Stimulated activated CD4-positive, alpha-beta T cell treated with anti-CD3 and anti-CD28 coated beads, Interleukin-4, amount 100 ng/mL, for 1 hour (primary cell): ENCODE measurements around the gene MBD6.
"Not testable (repeated sequence)": the region's sequence is repeated elsewhere in the genome, so short reads cannot be mapped to it uniquely, and the experiment has no call there.

Experiments
- DNase-seq: peaks from one replicate; pipeline ENCODE4 v3.0.0-alpha.2; 2020

Gene MBD6

DNA sequence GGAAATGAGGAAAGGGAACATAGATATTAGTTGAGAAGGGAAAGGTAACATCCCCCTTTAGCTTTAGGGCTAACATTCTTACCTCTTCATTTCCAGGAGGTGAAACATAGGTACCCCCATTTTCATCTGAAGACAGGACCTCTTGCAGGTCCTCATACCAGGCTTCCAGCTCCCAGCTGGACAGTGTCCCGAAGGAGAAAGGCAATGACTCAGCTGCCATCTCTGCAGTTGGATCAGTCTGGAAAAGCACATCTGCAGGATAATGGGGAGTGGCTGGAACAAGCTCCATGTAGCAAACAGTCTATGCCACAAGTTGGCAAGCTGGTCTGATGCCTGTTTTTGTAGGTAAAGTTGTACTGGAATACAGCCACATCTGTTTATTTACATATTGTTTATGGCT lies 5.4 kb upstream of the MBD6 start:
- DNase-seq = no peak

DNA sequence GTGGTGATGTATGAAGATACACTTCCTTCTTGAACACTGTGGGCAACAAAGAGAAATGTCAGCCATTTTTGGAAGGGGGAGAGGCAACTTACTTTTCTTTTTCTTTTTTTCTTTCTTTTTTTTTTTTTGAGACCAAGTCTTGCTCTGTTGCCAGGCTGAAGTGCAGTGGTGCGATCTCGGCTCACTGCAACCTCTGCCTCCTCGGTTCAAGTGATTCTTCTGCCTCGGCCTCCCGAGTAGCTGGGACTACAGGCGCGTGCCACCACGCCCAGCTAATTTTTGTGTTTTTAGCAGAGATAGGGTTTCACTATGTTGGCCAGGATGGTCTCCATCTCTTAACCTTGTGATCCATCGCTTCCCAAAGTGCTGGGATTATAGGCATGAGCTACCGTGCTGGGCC lies 4.9 kb upstream of the MBD6 start:
- DNase-seq = not testable (repeated sequence)

DNA sequence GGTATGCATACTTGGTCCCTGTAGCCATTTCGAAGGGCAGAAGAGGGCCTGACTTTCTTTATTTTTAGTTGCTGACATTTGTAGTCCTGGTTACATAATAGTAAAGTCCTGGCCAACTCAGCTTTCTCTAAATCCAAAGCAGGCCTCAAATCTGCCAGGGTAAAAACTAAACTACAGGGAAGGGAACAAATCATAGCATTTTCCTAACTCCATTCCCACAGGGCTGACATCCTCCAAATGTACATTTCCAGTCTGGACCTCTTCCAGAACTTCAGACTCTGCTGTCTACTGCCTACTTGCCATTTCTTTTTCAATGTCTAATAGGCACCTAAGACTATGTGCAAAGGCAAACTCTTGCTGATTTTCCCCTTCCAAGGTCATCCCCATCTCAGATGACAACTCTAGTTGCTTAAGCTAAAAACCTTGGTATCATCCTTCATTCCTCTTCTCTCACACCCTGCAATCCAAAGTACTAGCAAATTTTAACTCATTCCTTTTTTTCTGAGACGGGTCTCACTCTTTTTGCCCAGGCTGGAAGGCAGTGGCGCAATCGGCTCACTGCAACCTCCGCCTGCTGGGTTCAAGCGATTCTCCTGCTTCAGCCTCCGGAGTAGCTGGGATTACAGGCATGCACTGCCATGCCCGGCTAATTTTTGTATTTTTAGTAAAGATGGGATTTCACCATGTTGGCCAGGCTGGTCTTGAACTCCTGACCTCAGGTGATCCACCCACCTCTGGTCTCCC lies 4.3 kb upstream of the MBD6 start:
- no peak for DNase-seq

DNA sequence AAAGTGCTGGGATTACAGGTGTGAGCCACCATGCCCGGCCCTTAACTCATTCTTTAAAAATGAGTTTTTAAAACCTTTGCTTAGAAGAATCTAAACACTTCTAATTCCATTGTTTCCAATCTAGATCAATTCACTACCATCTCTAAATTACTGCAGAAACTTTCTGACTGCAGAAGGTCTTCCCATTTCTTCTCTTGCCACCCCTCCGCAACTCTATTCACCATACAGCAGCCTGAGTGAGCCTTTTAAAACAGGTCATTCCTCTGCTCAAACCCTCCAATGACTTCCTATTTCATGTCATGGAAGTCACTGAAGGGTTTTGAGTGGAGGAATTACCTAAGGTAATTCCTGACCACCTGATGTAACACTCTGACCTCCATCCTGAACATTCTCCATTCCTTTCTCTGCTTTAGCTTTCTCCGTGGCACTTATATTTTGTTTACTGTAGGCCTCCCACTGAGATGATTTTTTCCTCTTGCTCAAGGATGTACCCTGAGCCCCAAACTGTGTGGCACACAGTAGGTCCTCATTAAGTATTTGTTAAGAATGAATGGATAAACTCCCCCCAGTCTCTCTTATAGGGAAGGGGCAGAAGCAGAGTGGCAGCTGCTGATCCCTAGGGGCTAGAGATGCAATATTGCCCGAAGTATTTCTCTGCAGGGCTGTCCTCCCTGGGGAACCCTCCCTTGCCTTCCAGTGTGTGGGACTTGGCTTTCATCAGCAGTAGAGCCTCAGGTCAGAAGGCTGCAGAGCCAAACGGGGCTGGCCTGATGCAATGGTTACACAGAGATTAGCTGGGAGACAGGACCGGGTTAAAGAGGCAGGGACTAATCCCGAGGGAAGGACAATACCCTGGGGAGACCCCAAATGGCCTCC lies 3.5 kb upstream of the MBD6 start:
- DNase-seq = peak; percentile 18

DNA sequence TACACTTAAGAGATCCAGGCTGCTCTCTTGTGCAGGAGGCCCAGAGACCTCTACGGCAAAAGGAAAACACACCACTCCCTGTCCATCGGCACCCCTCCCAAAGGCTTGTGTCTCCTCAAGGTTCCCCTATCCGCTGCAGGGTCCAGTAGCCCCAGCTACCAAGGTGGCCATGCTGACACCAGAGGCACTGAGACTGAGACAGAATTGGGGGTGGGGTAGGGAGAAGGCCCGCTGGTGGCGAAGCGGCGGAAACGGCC lies 2.9 kb upstream of the MBD6 start:
- peak; percentile 29 for DNase-seq

DNA sequence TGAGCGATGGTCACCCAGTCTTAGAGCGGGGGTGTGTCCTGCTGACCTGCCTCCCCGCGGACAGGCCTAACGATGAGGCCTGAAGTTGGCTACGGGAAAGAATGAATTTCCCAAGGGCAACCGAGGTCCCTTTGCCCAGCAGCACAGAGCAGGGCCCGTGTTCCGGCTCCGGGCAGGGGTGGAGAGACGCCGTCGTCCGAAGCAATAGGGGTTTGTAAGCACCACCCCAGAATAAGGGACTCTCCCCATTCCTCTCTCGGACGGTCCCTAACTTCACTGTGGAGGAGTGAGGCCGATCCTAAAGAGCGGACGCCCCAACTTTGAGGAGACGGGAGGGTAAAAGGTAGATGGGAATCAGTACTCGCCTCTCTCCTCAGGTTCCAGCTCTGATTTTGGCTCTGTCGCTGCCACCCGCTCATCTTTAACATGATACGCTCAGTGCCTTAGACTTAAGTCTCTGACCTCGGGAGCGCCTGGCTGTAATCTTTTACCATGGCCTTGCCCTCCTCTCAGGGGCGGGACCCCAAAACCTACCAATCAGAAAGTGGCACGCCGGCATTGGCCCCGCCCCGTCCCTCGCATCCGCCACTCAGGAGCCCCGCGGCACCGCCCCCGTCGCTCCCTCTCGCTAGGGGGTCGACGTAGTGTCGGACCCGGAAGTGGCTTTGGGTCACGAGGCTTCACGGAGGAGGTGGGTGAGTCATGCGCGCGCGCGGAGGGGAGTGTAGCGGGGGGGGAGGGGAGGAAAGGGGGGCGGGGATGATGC lies 2.4 kb upstream of the MBD6 start, which contains the start of gene DDIT3:
Gene DDIT3, minus strand, starts transcription at position 462 of the 766 bp plus-strand sequence. CDS start 3,108 bp downstream, outside the sequence.
- DNase-seq = peak; percentile 99

DNA sequence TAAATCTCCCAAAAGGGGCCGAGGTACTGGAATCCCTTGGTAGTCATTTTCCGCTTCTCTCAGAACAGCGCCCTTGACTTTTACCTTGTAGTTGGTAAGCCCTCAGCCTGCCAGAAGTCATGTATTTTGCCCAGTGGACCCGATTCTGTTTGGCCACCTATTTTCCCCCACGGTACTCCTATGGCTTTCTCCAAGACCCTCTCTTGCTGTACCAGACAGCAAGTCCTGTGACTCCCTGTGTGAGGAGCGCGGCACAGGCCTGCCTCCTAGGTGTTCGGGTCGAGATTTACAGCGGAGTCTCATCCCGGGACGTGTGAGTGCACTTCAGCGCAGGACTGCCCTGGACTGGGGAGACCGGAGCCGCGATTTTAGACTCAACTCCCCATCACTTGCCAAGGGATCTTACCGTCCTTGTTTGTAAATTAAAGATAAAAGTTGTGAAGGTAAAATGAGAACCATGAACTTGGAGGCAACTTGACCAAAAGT lies 1.1 kb upstream of the MBD6 start:
- DNase-seq = peak; percentile 28

DNA sequence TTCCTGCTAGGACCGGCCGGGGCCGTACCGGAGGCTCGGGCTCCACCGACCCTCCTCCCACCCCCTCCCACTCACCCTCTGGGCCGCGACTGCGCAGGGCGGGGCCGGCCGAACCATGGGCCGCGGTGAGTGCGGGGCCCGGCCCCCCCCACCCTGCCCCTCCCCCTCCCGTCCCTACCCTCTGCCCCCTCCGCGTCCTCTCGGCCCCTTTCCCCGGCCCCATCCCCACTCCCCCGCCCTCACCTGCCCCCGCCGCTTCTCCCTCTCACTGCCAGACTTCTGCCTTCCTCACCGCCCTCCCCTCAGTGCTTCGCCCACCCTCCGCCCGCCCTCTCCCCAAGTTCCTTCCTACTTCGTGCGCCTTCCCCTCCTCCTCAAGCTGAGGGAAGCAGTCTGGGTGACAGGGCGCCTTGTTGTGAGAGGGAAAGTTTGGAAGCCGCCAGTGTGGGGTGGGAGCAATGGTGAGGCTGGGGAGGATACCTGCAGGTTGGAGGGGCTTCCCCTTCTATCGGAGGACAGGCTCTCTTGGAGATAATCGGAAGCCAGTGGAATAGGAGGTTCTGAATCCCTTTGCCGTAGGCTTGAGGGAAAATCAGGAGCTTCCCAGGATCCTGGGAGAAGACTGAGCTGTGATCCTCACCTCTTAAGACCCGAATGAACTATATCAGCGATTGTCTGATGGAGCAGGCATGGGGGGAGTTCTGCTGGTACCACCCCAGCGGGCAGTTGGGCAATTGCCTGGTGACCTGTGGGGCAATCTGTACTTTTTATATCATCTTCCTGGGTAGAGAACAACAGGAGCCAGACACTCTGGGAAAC lies 472 bp downstream of the MBD6 start:
- DNase-seq = peak; percentile 50

DNA sequence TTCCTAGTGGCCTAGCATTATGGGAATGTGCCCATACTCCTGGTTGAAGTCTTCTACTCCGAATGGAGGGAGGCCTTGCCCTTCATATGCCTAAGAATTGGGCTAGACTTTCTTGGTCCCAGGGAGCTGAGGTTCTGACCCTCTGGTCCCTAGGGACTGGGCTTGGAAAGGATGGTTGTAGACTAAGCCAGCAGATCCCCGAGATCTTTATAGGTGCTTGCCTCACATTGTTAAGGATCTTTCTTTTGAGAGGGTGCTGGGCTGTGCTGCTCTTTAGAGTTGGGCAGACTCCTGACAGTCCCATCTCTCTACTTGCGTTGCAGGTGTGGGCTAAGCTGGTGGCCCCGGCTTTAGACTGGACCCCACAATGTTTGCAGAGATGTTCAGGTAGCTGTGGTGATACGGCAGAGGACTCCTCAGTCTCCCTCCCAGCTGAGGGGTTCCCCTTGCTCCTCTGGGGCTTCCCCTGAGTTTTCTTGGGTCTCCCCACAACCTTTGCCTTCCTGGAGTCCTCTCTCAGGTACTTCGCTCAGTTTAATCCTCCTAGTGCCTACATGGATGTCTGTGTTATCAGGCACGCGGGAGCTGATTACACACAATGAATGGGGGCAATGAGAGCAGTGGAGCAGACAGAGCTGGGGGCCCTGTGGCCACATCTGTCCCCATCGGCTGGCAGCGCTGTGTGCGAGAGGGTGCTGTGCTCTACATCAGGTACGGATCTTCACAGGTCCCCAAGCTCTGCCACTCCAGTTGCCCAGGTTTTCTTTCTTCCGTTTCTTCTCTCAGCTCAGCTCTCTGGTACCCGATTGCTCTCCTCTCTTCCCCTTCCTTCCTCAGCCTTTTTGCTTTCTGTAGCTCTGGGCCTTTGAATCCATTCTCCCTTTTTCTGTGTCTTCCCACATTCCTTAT lies 1.3 kb downstream of the MBD6 start:
- no peak for DNase-seq

DNA sequence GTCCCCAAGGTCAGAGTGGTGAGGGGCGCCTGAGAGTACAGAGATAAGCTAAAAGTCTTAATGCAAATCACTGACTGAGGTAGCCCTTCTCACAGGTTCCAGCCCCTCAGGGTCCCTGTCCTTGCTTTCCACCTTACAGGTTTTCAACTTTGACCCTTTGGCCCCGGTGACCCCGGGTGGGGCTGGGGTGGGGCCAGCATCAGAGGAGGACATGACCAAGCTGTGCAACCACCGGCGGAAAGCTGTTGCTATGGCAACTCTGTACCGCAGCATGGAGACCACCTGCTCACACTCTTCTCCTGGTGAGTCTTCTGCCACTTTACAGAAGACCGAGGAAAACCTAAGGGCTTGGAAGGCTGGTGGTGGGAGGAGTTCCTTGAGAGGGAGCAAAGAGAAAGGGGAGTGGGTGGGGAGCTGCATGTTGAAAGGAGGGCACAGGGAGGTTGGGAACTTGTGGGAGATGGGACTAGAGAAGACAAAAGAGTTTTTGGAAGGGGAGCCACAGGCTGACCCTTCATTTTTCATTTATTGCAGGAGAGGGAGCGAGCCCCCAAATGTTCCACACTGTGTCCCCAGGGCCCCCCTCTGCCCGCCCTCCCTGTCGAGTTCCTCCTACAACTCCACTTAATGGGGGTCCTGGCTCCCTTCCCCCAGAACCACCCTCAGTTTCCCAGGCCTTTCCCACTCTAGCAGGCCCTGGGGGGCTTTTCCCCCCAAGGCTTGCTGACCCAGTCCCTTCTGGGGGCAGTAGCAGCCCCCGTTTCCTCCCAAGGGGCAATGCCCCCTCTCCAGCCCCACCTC lies 2.4 kb downstream of the MBD6 start:
- DNase-seq = no peak

DNA sequence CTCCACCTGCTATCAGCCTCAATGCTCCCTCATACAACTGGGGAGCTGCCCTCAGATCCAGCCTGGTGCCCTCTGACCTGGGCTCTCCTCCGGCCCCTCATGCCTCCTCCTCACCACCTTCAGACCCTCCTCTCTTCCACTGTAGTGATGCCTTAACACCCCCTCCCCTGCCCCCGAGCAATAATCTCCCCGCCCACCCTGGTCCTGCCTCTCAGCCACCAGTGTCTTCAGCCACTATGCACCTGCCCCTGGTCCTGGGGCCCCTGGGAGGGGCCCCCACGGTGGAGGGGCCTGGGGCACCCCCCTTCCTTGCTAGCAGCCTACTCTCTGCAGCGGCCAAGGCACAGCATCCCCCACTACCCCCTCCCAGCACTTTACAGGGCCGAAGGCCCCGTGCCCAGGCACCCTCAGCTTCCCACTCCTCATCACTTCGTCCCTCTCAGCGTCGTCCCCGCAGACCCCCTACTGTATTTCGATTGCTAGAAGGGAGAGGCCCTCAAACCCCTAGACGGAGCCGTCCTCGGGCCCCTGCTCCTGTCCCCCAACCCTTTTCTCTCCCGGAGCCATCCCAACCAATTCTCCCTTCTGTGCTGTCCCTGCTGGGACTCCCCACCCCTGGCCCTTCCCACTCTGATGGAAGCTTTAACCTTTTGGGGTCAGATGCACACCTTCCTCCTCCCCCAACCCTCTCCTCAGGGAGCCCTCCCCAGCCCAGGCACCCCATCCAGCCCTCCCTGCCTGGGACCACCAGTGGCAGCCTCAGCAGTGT lies 3.2 kb downstream of the MBD6 start:
- DNase-seq = no peak

DNA sequence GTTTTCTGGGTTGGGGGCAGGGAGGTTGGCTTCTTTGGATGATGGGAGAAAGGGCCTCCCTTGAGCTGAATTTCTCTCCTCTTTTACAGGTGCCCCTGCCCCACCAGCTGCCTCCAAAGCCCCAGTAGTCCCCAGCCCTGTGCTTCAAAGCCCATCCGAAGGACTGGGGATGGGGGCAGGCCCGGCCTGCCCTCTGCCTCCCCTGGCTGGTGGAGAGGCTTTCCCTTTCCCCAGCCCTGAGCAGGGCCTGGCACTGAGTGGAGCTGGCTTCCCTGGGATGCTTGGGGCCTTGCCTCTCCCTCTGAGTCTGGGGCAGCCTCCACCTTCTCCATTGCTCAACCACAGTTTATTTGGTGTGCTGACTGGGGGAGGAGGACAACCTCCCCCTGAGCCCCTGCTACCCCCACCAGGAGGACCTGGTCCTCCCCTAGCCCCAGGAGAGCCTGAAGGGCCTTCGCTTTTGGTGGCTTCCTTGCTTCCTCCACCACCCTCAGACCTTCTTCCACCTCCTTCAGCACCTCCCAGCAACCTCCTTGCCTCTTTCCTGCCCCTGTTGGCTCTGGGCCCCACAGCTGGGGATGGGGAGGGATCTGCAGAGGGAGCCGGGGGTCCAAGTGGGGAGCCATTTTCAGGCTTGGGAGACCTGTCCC lies 4.0 kb downstream of the MBD6 start:
- DNase-seq = no peak

DNA sequence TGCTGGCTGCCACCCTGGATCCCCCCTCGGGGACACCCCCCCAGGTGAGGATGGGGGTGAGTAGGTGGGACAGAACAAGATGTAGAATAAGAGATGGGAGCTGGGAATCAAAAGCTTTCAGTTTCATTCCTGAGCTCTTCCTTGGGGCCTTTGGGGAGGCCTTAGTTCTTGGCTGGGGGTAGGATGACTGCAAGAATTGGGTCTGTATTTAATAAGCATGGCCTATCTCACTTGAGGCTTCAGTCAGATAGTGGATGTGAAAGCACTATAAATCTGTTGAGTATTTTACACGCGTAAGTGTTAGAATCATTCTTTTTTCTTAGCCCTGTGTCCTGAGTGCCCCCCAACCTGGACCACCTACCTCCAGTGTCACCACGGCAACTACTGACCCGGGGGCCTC lies 4.6 kb downstream of the MBD6 start:
- no peak for DNase-seq

DNA sequence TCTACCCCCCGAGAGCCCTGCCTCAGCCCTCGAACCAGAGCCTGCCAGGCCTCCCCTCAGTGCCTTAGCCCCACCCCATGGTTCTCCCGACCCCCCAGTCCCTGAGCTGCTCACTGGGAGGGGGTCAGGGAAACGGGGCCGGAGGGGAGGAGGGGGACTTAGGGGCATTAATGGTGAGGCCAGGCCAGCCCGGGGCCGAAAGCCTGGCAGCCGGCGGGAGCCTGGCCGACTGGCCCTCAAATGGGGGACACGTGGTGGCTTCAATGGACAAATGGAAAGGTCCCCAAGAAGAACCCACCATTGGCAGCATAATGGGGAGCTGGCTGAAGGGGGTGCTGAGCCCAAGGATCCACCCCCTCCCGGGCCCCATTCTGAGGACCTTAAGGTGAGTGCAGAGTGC lies 5.6 kb downstream of the MBD6 start:
- no peak for DNase-seq

DNA sequence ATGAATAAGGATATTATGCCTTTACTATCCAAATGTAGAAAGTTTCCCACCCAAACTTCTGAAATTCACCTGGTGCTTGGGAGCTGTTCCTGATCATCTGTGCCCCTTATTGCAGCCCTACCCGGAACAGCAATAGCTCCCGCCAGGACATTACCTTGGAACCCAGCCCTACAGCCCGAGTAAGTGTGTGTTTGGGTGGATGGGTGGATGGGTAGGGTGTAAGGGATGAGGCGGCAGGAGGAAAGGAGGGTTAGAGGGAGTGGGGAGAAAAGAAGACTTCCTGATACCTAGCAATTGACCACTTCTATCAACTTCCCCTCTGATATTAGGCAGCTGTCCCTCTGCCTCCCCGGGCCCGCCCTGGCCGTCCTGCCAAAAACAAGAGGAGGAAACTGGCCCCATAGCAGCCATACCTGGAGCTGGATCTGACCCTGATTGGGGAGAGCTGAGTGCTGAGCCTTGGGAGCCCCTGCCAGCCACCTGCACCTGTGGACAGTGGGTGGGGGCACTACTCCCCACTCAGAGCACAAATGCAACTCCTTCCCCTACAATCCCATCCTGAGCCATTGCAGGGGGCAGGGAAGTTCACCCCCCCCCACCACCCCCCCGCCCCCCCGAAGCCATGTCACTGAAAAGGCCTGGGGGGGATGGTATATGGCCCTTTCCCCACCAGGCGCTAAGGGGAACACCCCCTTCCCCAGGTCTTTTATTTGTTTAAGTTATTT lies 6.4 kb downstream of the MBD6 start:
- DNase-seq = no peak

DNA sequence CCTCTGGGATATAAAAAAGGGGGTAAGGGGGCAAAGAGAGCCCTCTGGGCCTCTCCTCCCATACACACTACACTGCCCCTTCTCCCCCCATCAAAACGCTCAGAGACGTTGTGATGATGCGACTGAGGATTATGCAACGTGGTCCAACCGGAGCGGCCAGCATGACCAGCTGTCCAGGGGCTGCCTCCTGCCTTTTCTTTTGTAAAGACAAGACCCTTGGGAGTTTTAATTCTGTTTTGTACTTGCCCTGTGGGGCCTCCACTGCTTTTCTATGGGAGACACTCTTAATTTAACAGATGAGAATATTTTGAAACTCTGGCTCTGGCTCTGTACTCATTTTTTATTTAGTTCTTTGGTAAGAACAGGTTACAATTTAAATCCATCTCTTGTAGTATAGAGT lies 7.2 kb downstream of the MBD6 start:
- DNase-seq = no peak

DNA sequence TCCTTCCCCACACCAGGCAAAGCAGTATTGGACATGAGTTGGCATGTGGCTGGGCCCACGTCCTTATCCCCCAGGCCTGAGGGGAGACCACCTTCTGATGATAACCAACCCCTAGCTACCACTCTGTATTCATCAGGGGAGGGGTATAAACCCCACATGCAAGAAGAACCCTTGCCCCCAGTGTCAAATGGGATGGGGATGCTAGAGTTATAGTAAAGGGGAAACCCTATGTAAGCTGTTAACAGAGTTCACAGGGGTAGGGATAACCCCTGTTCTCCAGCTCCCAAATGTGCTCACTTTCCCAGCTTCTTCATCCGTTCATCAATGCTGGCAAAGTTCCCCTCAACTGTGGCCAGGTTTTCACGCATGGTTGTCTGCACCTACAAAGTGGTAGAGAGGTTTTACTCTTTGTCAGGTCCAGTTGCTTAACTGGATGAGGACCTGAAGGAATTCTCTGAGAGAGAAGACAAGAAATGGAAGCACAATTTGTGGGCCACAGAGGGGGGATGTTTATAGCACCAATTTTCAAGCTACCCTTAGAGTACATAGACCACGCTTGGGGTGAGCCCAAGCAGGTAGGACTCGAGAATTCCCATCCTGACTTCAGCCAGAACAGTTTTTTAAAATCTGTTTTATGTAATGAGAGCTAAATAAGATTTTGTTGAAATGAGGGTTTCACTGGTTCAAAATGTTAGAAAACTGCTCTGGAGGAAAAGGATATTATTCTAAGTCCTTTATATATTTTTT lies 7.9 kb downstream of the MBD6 start:
- no peak for DNase-seq

DNA sequence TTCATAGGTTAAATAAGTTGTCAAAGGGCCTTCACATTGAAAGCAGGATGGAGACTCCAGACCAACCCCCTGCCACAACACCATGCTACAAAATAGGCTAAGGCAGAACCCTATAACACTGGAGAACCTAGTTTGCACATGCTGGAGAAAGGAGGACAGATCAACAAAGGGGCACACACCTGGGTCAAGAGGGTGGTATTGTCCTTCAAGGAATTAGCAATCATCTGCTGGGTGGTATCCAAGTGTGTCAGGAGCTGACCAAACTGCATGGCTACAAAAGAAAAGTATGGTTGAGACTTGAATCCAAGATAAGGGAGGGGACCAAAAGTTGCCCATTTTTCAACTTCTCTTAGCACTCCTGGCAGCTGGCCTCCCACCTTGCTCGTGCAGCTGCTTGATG lies 9.2 kb downstream of the MBD6 start:
- DNase-seq = no peak
